Measurements from ENCODE around the gene CTSW.

The CTSW gene

DNA sequence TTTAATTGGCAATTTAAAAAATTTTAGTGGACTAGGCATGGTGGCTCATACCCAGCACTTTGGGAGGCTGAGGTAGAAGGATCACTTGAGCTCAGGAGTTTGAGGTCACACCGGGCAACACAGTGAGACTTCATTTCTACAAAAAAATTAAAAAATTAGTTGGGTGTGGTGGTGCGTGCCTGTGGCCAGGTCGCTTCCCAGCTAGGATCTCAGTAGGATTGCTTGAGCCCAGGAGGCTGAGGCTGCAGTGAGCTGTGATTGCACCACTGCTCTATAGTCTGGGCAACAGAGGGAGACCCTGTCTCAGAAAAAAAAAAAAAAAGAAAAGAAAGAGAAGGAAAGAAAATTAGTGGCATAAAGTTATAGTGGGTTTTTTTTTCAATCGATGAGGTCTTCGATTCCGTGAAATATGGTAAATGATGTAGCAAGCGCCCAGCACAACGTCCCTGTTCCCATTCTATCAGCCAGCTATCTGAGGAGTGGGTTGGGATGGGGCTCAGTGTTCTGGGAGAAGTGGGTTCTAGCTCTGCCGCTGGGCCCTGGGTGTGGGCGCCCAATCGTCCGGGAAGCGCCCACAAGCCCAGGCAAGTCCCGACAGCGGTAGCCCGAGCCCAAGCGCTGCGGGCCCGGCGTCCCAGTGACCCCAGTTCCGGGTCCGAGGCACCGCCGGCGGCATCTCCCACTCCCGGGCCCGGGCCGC lies 19.2 kb downstream of the CTSW start:
- in situ Hi-C loops (cut with HindIII; ENCODE audit: low sequenced_read_pairs) = no loop called here

DNA sequence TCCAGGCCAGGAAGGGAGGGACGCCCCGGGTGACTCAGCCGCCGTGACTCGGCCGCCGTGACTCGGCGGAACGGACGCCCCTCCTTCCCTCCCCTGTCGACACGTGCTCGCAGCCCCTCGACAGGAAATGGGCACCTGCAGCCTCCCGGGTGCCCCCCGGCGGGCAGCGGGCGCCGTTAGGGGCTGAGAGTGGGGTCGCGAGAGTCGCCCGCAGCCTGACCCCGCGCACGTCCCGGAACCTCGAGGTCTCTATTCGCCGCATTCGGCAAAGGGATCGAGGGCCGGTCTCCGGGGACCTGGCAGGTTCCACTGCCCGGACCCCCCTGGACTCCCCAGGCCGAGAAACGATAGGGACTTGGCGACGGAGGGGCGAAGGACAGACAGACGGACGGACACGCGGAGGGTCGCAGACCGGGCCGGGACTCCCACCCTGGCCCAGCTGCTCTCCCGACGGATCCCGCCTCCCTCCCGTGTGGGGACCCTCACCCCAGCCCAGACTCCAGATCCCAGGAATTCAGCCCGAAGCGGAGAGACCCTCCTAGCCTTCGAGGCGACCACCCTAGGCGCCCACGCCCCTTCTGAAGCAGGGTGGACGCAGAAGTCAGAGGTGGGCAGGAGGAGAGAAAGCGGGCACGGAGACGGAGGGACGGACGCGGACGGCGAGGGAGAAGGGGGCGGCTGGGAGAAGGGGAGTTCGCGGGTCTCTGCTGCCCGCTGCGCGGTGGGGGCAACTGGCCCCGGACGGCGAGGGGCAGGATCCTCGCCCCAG lies 19.9 kb downstream of the CTSW start:
- in situ Hi-C loops (cut with HindIII; ENCODE audit: low sequenced_read_pairs) = no loop called here

GRCh38 chr11:65900125-65900898 lies 20.7 kb downstream of the CTSW start, which contains the start of gene FOSL1:
FOSL1 (minus strand) TSS chr11:65900388; CDS start chr11:65900339, 49 bp downstream.
- in situ Hi-C loops (cut with HindIII; ENCODE audit: low sequenced_read_pairs) = no loop called here

DNA sequence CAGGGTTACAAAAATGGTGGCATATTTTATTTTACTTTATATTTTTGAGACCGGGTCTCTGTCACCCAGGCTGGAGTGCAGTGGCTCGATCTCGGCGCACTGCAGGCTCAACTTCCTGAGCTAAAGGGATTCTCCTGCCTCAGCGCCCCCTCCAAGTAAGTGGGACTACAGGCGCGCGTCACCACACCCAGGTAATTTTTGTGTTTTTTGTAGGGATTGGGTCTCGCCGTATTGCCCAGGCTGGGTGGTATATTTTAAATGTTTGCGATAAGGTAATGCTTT lies 21.2 kb downstream of the CTSW start:
- in situ Hi-C loops (cut with HindIII; ENCODE audit: low sequenced_read_pairs) = no loop called here

GRCh38 chr11:65903068-65903481 lies 23.4 kb downstream of the CTSW start:
- in situ Hi-C loops (cut with HindIII; ENCODE audit: low sequenced_read_pairs) = no loop called here

DNA sequence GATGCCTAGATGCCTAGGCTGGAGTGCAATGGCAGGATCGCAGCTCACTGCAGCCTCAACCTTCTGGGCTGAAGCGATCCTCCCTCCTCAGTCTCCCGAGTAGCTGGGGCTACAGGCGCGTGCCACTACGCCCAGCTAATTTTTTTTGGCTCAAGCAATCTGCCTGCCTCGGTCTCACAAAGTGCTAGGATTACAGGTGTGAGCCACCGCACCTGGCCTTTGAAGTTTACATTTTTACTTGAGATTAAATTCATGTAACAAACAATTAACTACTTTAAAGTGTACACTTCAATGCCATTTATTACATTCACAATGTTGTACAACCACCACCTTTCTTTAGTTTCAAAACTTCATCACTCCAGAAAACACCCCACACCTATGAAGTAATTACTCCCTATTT lies 24.1 kb downstream of the CTSW start:
- in situ Hi-C loops (cut with HindIII; ENCODE audit: low sequenced_read_pairs) = no loop called here

DNA sequence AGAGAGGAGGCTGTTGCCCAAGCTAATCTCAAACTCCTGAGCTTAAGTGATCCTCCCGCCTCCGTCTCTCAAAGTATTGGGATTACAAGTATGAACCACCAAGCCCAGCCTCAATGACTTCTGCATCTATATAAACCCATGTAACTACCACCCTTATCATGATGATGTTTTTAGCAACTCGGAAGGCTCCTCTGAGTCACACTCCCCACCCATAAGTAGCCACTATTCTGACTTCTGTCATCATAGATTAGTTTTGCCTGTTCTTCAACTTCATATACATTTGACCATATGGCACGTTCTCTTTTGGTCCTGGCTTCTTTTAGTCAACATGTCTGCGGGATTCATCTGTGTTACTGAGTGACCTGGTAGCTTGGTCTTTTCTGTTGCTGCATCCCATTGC lies 27.0 kb downstream of the CTSW start:
- in situ Hi-C loops (cut with HindIII; ENCODE audit: low sequenced_read_pairs) = no loop called here

DNA sequence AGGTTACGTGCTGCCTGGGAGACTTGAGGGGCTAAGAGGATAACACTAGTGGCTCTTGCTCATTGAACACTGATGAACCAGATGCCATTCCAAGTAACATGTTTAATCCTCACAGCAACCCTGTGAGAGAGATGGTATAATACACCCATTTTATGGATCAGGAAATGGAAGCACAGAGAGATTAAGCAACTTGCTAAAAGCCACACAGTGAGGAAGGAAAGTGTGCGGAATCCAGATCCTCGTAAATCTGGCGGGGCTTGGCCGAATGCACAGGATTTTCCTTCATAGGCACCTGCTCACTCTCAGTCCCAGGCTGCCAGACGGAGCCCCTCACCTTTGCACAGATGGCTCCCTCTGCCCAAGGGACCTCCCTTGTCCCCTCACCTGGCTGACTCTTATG lies 28.2 kb downstream of the CTSW start:
- in situ Hi-C loops (cut with HindIII; ENCODE audit: low sequenced_read_pairs) = no loop called here

GRCh38 chr11:65911682-65912568 lies 32.3 kb downstream of the CTSW start:
- in situ Hi-C loops (cut with HindIII; ENCODE audit: low sequenced_read_pairs) = no loop called here

DNA sequence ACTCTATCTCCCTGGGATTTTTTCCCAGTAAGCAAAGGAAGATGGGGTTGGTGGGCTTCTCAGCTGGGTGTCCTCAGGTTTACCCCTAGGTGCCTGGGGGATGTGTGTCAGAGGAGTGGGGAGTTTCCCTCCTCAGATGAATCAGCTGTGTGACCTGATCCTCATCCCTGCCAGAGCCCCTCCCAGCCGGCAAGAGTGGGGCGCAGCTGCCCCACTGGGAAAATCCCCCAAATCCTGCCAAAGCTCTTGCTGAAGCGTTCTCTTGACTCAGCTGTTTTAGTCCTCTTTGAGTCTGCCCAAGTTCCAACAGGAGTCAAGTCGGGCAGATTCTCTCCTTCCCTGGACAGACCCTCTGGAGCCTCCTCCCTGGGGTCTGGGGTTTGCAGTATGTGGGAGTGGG lies 33.2 kb downstream of the CTSW start:
- in situ Hi-C loops (cut with HindIII; ENCODE audit: low sequenced_read_pairs) = no loop called here

- in situ Hi-C loops (cut with HindIII; ENCODE audit: low sequenced_read_pairs) = no loop called here
Observed at GRCh38 chr11:65915101-65915820, 35.6 kb downstream of the CTSW start.

GRCh38 chr11:65915821-65916251 lies 36.2 kb downstream of the CTSW start:
- in situ Hi-C loops (cut with HindIII; ENCODE audit: low sequenced_read_pairs) = no loop called here

- in situ Hi-C loops (cut with HindIII; ENCODE audit: low sequenced_read_pairs) = no loop called here
Observed at GRCh38 chr11:65916391-65916790, 36.8 kb downstream of the CTSW start.

- in situ Hi-C loops (cut with HindIII; ENCODE audit: low sequenced_read_pairs) = no loop called here
Observed at GRCh38 chr11:65917077-65917433, 37.4 kb downstream of the CTSW start.

DNA sequence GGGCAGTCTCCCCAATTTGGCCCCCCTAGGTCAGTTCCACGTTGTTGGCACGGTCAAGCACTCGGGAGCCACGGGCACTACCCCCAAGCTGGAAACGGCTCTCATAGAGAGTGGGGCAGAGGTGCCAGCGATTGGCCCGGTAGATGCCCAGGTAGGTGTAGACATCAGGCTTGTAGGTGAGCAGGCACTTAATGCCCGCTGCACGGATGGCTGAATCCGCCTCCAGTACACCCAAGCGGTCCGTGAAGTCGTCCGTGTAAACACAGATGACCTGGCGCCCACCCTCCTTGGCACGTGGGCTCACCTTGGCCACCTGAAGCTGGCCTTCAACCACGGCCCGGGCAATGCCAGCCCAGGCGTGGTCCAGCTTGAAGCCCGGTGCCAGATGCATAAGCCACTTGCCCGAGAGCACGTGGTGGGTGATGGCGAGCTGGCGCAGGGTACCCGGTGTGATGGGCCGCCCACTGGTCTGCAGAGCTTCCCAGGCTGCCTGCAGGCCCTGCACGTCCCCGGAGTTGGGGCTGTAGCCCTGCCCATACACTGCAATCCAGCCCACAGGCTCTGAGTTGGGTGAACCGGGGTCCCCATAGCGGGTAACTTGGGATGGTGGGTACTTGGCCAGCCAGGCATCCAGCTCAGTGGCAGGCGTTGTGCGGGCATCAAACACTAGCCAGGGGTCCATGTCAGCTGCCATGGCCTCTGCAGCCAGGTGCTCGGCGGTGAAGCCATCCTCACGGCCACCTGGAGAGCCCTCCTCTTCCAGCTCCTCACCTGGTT lies 38.0 kb downstream of the CTSW start:
- in situ Hi-C loops (cut with HindIII; ENCODE audit: low sequenced_read_pairs) = no loop called here

DNA sequence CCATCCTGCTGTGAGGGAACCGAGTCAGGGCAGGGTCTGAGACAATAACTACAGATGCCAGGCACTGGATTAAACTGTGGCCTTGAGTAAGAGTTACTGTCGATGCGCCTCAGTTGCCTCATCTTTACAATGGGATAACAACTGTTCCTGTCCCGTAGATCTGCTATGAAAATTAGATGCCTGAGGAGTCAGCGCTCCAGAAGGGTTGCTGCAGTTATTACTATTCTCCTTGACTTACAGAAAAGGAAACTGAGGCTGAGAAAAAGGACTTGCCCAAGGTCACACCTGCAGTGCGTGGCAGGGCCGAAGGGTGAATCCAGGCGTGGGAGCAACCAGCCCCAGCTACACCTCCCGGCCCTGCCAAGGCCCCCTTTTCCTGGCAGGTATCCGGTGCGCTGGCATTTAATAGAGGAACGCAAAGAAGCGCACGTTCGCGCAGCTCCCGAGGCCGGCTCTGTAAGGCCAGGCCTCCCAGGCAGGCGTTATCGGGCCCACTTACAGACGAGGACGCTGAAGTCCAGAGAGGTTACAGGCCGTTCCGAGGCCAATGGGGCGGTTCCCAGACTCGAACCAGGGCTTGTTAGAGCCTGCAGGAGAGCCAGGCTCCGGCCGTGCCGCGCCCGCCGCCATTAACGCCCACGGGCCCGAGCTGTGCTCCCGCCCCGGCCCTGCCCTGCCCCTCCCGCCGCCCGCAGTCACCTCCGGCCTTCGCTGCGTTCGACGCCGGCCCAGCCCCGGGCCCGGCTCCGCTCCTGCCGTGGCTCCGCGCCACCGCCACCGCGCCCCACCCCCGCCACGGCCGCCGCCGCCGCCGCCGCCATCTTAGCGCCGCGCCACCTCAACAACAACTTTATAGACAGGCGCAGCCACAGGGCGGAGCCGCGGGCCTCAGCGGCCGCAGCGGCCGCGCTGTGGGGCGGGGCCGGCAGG lies 38.8 kb downstream of the CTSW start, which contains the start of gene C11orf68:
Gene C11orf68 (minus strand): TSS at position 852 of the 930 bp plus-strand sequence. CDS start 31 bp downstream, at position 821.
- in situ Hi-C loops (cut with HindIII; ENCODE audit: low sequenced_read_pairs) = no loop called here

DNA sequence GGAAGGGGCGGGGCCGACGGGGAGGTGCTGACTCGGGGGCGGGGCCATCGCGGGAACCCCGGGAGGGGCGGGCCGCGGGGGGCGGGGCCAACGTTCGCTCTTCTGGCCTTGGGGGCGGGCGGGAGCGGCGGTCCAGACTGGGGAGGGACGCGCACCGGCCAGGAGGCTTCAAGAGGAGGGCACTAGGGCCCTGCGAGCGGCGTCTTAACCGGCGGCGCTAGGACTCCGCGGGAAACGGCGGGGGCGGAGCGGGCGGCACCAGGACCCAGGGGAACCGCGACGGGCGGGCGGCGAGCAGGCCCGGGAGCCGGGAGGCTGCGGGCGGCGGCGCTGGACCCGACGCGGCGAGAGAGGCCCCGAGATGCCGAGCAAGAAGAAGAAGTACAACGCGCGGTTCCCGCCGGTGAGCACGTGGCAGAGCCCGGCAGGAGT lies 39.5 kb downstream of the CTSW start, which contains the start of gene DRAP1:
Gene DRAP1 (plus strand): TSS at position 286 of the 432 bp plus-strand sequence. CDS start 76 bp downstream, at position 362.
- in situ Hi-C loops (cut with HindIII; ENCODE audit: low sequenced_read_pairs) = no loop called here

Data from DLD1 (cell line).